Neural cell (in vitro differentiated cells): ENCODE measurements around the gene RRAGD. TPM values are rescaled to one million over a fixed set of nuclear protein-coding genes. Genes with fewer than 3 reads are reported as not detected.

Source experiments
- H2AFZ ChIP-seq: fragments of 200-600, 300-800 bp; sonication (generic), shearing (Covaris generic); 2 replicates; pipeline ENCODE4 v1.6.0; 2014; ENCODE audit warnings: low read depth, mild to moderate bottlenecking, antibody characterized with exemption, low read length, moderate library complexity
- H3F3A ChIP-seq: fragments of 200-600 bp; shearing (Covaris generic); 2 replicates; pipeline ENCODE4 v1.6.1; 2016; ENCODE audit warnings: mild to moderate bottlenecking, moderate library complexity, mixed read lengths, antibody characterized with exemption, low read length; ENCODE audit not compliant: insufficient read depth, poor library complexity, severe bottlenecking
- H3K27ac ChIP-seq: fragments of 200-600, 300-800 bp; sonication (generic), shearing (Covaris generic); 2 replicates; pipeline ENCODE4 v1.5.1; 2014; ENCODE audit warnings: mild to moderate bottlenecking, low read length, moderate library complexity
- H3K27me3 ChIP-seq: fragments of 300-800, 200-600 bp; sonication (generic), shearing (Covaris generic); 2 replicates; pipeline ENCODE4 v1.6.0; 2014; ENCODE audit warnings: mild to moderate bottlenecking, low read depth, low read length, moderate library complexity; ENCODE audit not compliant: insufficient read depth
- H3K36me3 ChIP-seq: fragments of 300-800, 200-600 bp; sonication (generic), shearing (Covaris generic); 2 replicates; pipeline ENCODE4 v1.5.1; 2014; ENCODE audit warnings: mild to moderate bottlenecking, antibody characterized with exemption, low read length, moderate library complexity; ENCODE audit not compliant: insufficient read depth
- H3K4me2 ChIP-seq: fragments of 300-800, 200-600 bp; sonication (generic), shearing (Covaris generic); 2 replicates; pipeline ENCODE4 v1.6.0; 2014; ENCODE audit warnings: mild to moderate bottlenecking, low read length
- H3K4me3 ChIP-seq: fragments of 300-800, 200-600 bp; sonication (generic), shearing (Covaris generic); 2 replicates; pipeline ENCODE4 v1.5.1; 2014; ENCODE audit warnings: mild to moderate bottlenecking, low read length, moderate library complexity
- H3K79me2 ChIP-seq: fragments of 200-600 bp; shearing (Covaris generic); replicated peaks from 2 replicates; pipeline ENCODE4 v1.6.0; 2014; ENCODE audit warnings: mild to moderate bottlenecking, low read length, moderate library complexity; ENCODE audit not compliant: insufficient read depth
- H3K9ac ChIP-seq: fragments of 300-800, 200-600 bp; sonication (generic), shearing (Covaris generic); 2 replicates; pipeline ENCODE4 v1.6.1; 2016; ENCODE audit warnings: mild to moderate bottlenecking, low read length, mixed read lengths
- H3K9me2 ChIP-seq: fragments of 200-600 bp; shearing (Covaris generic); 2 replicates; pipeline ENCODE4 v1.6.1; 2016; ENCODE audit warnings: mild to moderate bottlenecking, low read length, mixed read lengths; ENCODE audit not compliant: insufficient read depth
- H3K9me3 ChIP-seq: fragments of 200-600, 300-800 bp; sonication (generic), shearing (Covaris generic); 2 replicates; pipeline ENCODE4 v1.6.1; 2016; ENCODE audit warnings: mild to moderate bottlenecking, mixed run types, low read length, moderate library complexity, mixed read lengths
- H4K20me1 ChIP-seq: fragments of 200-600 bp; shearing (Covaris generic); 2 replicates; pipeline ENCODE4 v1.6.1; 2016; ENCODE audit warnings: mild to moderate bottlenecking, mixed run types; ENCODE audit not compliant: insufficient read depth
- CTCF ChIP-seq: fragments of 450-650 bp; IDR thresholded peaks from 2 replicates; pipeline ENCODE4 v1.5.1; 2014; ENCODE audit warnings: antibody characterized with exemption, mild to moderate bottlenecking, moderate library complexity; ENCODE audit not compliant: poor library complexity, severe bottlenecking
- EP300 ChIP-seq: fragments of 450-650 bp; conservative IDR thresholded peaks from 2 replicates; pipeline ENCODE4 v1.6.1; 2014; ENCODE audit warnings: antibody characterized with exemption, mild to moderate bottlenecking, moderate library complexity; ENCODE audit not compliant: poor library complexity, severe bottlenecking
- EZH2 ChIP-seq: fragments of 200-600, 300-800 bp; shearing (Covaris generic), sonication (generic); IDR thresholded peaks from 2 replicates; pipeline ENCODE4 v1.6.1; 2014; ENCODE audit warnings: antibody characterized with exemption, low read length, borderline replicate concordance, mild to moderate bottlenecking; ENCODE audit not compliant: insufficient read depth, poor library complexity, severe bottlenecking
- MXI1 ChIP-seq: fragments of 450-650 bp; conservative IDR thresholded peaks from 2 replicates; pipeline ENCODE4 v1.6.1; 2014; ENCODE audit warnings: antibody characterized with exemption, mild to moderate bottlenecking; ENCODE audit not compliant: poor library complexity, severe bottlenecking
- POLR2AphosphoS5 ChIP-seq: IDR thresholded peaks from 2 replicates; pipeline ENCODE4 v1.6.1; 2012
- RAD21 ChIP-seq: fragments of 450-650 bp; conservative IDR thresholded peaks from 2 replicates; pipeline ENCODE4 v1.6.1; 2014; ENCODE audit warnings: antibody characterized with exemption, mild to moderate bottlenecking, moderate library complexity
- SMC3 ChIP-seq: fragments of 450-650 bp; conservative IDR thresholded peaks from 2 replicates; pipeline ENCODE4 v1.6.1; 2014; ENCODE audit warnings: antibody characterized with exemption, mild to moderate bottlenecking, moderate library complexity; ENCODE audit not compliant: poor library complexity
- TAF1 ChIP-seq: IDR thresholded peaks from 2 replicates; pipeline ENCODE4 v1.6.1; 2012; ENCODE audit warnings: low read depth
- polyA plus RNA-seq: library from polyadenylated mRNA; depleted of rRNA; stranded (reverse); fragments of >200 nt; gene quantifications from 2 replicates; pipeline ENCODE4 v1.2.3, GENCODE V29; 2014
- TF ChIP-seq, protein P1 (sequence below): IDR thresholded peaks from 2 replicates; pipeline ENCODE4 v1.6.1; 2012; ENCODE audit warnings: borderline replicate concordance

The RRAGD gene
- polyA plus RNA-seq, 1 donor from 2014 or later, result 34.1 TPM

DNA sequence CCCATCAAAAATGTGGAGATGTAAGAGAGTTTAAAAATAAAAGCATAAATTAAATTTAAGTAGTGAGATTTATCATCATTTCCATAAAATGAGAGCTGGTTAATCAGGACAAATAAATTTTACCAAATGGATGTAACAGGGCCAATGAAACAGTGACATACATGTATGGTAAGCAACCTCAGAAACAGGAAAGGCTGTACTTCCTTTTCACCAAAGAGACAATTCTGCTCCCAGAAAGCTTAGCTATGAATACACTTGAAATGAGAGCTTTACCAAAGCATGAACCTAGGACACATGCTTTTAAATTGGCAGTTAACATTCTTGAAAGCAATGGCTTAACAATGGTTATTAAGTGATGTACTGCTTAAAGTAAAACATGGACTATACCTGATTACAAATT is 47.5 kb downstream of the RRAGD start:
- no peak overlapping the region for H3K27ac ChIP-seq
- no peaks in the 10 kb centered on the region for H3K27me3 ChIP-seq
- no peak overlapping the region for H3K9ac ChIP-seq
- H2AFZ ChIP-seq, result no peak overlapping the region
- no peak overlapping the region for H3K4me3 ChIP-seq
- H3K9me3 ChIP-seq, result no peaks in the 10 kb centered on the region
- H3F3A ChIP-seq, result no peaks in the 10 kb centered on the region
- TF ChIP-seq EZH2 (no peak), MXI1 (no peak), TAF1 (no peak), CTCF (no peak), SMC3 (no peak), RAD21 (no peak), POLR2AphosphoS5 (no peak), EP300 (no peak)
- TF ChIP-seq, protein P1, sequence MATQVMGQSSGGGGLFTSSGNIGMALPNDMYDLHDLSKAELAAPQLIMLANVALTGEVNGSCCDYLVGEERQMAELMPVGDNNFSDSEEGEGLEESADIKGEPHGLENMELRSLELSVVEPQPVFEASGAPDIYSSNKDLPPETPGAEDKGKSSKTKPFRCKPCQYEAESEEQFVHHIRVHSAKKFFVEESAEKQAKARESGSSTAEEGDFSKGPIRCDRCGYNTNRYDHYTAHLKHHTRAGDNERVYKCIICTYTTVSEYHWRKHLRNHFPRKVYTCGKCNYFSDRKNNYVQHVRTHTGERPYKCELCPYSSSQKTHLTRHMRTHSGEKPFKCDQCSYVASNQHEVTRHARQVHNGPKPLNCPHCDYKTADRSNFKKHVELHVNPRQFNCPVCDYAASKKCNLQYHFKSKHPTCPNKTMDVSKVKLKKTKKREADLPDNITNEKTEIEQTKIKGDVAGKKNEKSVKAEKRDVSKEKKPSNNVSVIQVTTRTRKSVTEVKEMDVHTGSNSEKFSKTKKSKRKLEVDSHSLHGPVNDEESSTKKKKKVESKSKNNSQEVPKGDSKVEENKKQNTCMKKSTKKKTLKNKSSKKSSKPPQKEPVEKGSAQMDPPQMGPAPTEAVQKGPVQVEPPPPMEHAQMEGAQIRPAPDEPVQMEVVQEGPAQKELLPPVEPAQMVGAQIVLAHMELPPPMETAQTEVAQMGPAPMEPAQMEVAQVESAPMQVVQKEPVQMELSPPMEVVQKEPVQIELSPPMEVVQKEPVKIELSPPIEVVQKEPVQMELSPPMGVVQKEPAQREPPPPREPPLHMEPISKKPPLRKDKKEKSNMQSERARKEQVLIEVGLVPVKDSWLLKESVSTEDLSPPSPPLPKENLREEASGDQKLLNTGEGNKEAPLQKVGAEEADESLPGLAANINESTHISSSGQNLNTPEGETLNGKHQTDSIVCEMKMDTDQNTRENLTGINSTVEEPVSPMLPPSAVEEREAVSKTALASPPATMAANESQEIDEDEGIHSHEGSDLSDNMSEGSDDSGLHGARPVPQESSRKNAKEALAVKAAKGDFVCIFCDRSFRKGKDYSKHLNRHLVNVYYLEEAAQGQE, result no peak
- H3K79me2 ChIP-seq, result no peaks in the 10 kb centered on the region
- H3K9me2 ChIP-seq, result no peaks in the 10 kb centered on the region
- no peaks in the 10 kb centered on the region for H3K36me3 ChIP-seq
- no peak overlapping the region for H3K4me2 ChIP-seq
- H4K20me1 ChIP-seq, result no peaks in the 10 kb centered on the region

GRCh38 chr6:89361171-89361570 is 50.9 kb downstream of the RRAGD start:
- no peak for TF ChIP-seq RAD21
- TF ChIP-seq MXI1, result no peak
- TF ChIP-seq POLR2AphosphoS5, result no peak
- TF ChIP-seq EZH2, result no peak
- TF ChIP-seq, protein P1, result no peak
- no peak for TF ChIP-seq SMC3
- TF ChIP-seq CTCF, result no peak
- no peak for TF ChIP-seq EP300
- TF ChIP-seq TAF1, result no peak
- no peak overlapping the region for H3K9ac ChIP-seq
- H3F3A ChIP-seq, result no peaks in the 10 kb centered on the region
- no peaks in the 10 kb centered on the region for H3K27me3 ChIP-seq
- no peaks in the 10 kb centered on the region for H3K9me3 ChIP-seq
- H3K27ac ChIP-seq, result no peak overlapping the region
- H2AFZ ChIP-seq, result no peak overlapping the region
- H3K79me2 ChIP-seq, result no peaks in the 10 kb centered on the region
- no peak overlapping the region for H3K4me2 ChIP-seq
- no peak overlapping the region for H3K4me3 ChIP-seq
- H3K9me2 ChIP-seq, result no peaks in the 10 kb centered on the region
- H4K20me1 ChIP-seq, result no peaks in the 10 kb centered on the region
- no peaks in the 10 kb centered on the region for H3K36me3 ChIP-seq
